PFSK-1 (cell line): ENCODE results near the gene SLC24A3.

ENCODE experiments used
- REST ChIP-seq, 2 experiments: IDR thresholded peaks; 2 replicates each; pipeline versions ENCODE4 v1.6.1 to v1.8.0; 2011 to 2012; ENCODE audit warnings: low read depth in 2 of 2, low read length in 2 of 2, control low read depth in 1 of 2, inconsistent platforms in 1 of 2, mild to moderate bottlenecking in 1 of 2, moderate library complexity in 1 of 2; ENCODE audit not compliant: insufficient read depth in 1 of 2
- SIN3A ChIP-seq: IDR thresholded peaks from 2 replicates; pipeline ENCODE4 v1.6.1; 2012; ENCODE audit warnings: mild to moderate bottlenecking, low read length, moderate library complexity, borderline replicate concordance; ENCODE audit not compliant: insufficient read depth

GRCh38 chr20:19382386-19383340 is 170.2 kb downstream of the SLC24A3 start:
- TF ChIP-seq SIN3A (no peak), REST (IDR thresholded peaks at IDR 0.05; ENCODE audit: insufficient read depth in 1 of 2, low read depth in 2 of 2, low read length in 2 of 2) (no peak)
